HG03066 (cell line): Measurements from ENCODE around the gene DNAJB14.
"Not testable (repeated sequence)": the region's sequence is repeated elsewhere in the genome, so short reads cannot be mapped to it uniquely, and the experiment has no call there.

ENCODE experiments used
- ATAC-seq: cut with Tn5 transposase; IDR thresholded peaks from one replicate; pipeline ENCODE4 v1.9.1; 2021; ENCODE audit warnings: low read depth; ENCODE audit not compliant: unreplicated experiment

The DNAJB14 gene

GRCh38 chr4:99946356-99947189 is at the start of gene DNAJB14:
Gene DNAJB14 (minus strand): TSS chr4:99946618. CDS start chr4:99946571, 47 bp downstream.
- peak; percentile 34 for ATAC-seq

- ATAC-seq, result no peak
These were observed 45.3 kb upstream of the DNAJB14 start for GRCh38 chr4:99991741-99992140.

GRCh38 chr4:99987681-99988080 is 41.3 kb upstream of the DNAJB14 start:
- no peak for ATAC-seq

DNA sequence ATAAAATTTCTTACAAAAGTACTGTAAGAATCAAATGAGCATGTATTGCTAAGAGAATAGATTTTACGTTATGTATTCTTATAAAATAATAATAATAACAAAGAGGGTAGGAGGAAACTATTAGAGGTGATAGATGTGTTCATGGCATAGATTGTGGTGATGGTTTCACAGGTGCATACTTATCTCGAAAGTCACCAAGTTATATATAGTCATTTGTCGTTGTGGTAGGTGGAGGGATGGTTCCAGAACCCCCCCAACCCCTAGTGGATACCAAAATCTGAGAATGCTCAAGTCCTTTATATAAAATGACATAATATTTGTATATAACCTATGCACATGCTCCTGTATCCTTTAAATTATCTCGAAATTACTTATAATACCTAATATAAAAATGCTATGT is 40.4 kb upstream of the DNAJB14 start:
- no peak for ATAC-seq

DNA sequence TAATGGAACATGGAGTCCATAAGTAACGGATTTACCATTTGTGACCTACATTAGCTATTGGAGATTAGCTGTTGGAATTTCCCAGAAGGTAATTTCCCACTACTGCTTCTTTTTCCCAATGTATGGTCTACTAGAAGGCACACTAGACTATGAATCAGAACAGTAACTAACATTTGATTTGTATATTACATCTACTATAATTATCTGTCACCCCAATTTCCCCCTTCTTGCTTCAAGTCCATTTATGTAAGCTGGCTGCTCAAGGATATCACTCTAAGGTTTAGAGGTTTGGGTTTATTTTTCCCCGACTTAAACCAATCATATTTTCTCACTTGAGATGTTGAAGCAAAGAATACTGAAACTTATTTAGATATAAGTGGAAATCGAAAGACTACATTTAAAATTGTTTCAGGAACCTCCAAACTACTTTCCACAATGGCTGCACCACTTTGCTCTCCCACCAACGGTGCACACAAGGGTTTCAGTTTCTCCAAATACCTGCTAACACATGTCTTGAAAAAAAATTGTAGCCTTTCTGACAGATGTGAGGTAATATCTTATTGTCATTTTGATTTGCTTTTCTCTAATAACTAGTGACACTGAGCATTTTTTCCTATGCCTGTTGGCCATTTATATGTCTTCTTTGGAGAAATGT is 37.0 kb upstream of the DNAJB14 start:
- ATAC-seq, result no peak

DNA sequence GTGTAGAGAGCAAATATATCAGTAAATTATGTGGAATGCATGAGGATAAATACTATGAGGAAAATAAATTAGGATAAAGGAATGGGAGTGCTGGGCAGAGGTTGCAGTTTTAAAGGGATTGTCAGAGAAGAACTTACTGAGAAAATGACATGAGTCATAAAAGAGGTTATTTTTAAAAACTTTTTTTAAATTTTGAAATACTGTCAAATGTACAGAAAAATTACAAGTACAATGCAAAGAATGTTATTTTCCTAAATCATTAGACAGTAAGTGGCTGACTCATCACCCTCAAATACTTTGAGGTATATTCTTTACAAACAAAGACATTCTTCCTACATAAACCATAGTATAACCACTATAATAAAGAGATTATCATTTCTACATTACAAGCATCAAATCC is 33.5 kb upstream of the DNAJB14 start:
- ATAC-seq, result no peak

DNA sequence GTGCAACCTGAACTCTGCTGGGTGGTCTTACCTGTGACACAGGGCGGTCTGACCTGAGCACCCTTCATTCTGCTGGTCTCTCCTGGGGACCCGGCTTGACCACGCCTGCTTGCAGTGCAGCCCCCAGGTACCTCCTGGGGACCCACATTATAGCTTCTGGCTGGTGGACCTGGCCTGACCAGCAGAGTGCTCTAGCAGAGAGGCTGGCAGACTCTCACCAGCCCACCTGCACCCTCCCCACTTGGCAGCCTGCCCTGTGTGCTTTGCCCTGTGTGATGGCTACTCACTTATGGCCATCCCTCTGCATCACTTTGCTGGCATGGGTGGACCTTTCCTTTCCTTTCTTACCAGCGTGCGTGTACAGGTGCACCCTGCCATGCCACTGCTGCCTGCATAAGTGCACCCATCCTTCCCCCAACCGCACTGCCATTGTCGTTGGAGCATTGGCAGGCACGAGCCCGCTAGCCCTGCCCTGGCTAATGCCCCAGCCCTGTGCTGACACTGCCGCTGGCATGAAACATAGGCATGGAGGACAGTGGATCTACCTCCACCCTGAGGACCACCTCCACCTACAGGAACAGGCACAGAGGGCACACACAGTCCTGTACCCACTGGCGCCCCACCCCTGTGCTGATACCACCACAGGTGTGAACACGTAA is 25.2 kb upstream of the DNAJB14 start:
- ATAC-seq, result no peak

GRCh38 chr4:99968330-99968729 is 21.9 kb upstream of the DNAJB14 start:
- ATAC-seq, result no peak

DNA sequence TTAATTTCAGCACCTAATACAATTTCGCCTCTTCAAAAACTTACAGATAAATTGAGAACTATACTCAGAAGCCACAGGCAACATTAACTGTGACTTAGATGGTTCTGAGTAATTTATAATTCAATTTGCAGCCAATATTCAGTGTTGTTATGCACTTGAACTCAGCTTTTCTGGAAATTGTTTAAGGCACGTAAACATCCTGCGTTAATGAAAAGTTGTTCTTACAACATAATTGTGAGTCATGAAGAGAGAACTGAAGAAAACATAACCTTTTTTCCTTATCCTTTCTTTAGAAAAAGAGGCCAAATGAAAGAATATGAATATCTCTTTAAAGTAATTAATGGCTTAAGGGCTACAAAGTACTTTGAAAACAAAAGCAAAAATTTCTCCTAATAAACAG is 20.3 kb upstream of the DNAJB14 start:
- no peak for ATAC-seq

DNA sequence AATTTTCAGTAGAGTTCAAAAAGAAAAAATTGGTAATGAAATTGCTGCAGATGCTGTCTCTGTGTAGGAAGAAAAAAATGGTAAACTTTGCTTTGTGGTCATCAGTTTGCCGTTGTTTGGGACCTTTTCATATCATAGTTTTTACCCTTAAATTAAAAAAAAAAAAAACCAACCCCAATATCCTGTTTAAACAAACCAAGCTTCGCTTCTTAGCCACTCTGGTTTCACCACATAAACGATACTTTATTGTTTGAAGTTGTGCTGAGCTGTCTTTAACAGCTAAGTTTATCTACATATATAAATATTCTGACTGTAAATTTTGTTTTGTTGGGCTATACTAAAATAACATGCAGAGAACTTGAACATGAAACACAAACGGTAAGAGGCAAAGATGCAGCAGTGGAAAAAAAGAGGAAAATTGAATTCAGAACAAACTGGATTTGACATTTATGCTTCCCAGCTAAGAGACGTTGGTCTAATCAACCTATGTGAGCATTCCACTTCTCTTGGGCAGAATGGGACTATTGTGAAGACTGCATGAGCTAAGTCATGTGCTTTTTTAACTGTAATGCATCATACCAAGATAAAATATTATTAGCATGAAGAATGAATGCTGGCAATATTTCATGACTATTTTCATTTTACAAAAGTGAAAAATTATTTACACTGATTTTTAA is 19.4 kb upstream of the DNAJB14 start:
- no peak for ATAC-seq

GRCh38 chr4:99965173-99965572 is 18.8 kb upstream of the DNAJB14 start:
- ATAC-seq, result no peak

GRCh38 chr4:99961711-99962110 is 15.3 kb upstream of the DNAJB14 start:
- ATAC-seq, result no peak

DNA sequence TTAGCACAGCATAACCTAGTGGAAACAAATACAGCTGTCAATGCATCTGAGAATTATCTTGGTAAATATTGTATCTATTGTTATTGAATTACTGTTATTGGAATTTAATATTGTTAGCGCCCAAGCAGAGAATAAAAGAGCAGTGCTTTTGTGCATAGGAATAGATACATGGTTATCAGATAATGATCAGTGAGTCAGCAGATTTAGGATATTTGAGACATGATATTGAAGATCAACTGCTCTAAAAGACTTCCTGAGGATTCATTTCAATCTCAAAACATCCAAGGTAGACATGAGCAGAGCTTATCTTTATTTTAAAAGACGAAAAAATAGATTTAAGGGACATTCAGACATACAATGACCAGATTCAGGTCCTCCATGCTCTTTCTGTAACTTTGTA is 14.2 kb upstream of the DNAJB14 start:
- no peak for ATAC-seq

- not testable (repeated sequence) for ATAC-seq
These were observed 11.8 kb upstream of the DNAJB14 start for GRCh38 chr4:99958207-99958606.

DNA sequence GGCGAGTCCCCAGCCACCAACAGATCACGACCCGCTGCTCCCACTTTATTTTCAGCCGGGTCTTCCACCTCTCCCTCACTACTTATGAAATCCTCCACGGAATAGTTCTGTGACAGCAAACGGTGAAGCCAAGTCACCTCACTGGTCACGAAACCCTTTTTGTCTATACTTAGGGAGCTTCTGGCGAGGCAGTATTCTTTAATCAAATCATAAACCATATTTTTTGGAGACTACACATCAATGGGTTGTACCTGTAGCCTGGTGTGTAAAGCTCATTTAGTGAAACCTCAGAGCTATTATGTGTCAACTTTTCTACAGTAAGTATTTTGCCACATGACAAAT is 4.5 kb upstream of the DNAJB14 start:
- ATAC-seq, result no peak

DNA sequence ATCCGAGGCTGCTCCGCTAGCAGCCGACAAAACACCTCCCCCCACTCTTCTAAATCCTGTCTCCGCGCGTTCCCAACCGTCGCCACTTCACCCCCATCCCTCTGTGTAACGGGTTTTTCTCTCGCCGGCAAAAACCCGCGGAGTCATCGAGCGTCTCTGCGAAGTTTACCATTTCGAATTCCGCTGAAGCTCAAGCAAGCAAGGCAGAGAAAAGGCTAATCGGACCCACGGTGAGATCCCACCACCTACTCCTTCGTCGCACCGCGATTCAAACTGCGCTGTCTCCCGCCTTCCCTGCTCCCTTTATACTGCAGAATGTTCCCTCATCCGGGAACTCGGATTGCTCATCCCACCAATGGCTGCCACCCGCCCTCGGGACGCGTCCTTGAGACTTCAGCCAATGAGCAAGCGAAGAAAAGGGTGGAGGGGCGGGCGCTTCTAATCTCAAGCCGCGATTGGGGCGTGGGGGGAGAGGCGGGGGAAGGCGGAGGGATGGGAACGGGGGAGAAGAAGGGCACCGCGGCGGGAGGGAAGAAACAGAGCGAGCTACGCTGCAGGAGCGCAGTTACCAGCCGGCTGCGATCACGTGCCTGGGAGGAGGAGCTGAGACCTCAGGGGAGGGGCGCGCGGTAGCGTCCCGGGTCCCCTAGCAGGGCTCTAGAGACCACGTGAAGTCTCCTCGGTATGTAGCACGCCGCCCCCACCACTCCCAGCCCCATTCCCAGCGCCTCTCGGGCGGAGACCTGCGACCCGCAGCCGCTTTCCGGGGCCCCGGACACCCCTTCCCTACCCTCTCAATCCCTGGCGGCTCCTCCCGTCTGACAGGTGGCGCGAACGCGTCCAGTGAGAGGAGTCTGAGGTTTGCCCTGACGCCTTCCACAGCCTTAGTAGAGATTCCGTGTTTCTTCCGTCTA is 3.8 kb upstream of the DNAJB14 start, which contains the start of gene H2AZ1:
TSS of gene H2AZ1 (minus strand) at position 277 of the 914 bp plus-strand sequence. CDS start at position 172, 105 bp downstream.
- ATAC-seq, result peak; percentile 51

GRCh38 chr4:99949034-99949998 is 2.9 kb upstream of the DNAJB14 start:
- ATAC-seq, result peak; percentile 20

- ATAC-seq, result no peak
These were observed 1.2 kb upstream of the DNAJB14 start for GRCh38 chr4:99947608-99948007.

- no peak for ATAC-seq
These were observed 766 bp upstream of the DNAJB14 start for GRCh38 chr4:99947190-99947578.
